ENCODE data around the gene TFR2. TPM values are rescaled to one million over a fixed set of nuclear protein-coding genes. Genes with fewer than 3 reads are reported as not detected.

The TFR2 gene
- total and polyA plus RNA-seq, 2 of the 4 experiments (the other 2 are of a cell fraction), result 0.18 to 0.50 TPM

DNA sequence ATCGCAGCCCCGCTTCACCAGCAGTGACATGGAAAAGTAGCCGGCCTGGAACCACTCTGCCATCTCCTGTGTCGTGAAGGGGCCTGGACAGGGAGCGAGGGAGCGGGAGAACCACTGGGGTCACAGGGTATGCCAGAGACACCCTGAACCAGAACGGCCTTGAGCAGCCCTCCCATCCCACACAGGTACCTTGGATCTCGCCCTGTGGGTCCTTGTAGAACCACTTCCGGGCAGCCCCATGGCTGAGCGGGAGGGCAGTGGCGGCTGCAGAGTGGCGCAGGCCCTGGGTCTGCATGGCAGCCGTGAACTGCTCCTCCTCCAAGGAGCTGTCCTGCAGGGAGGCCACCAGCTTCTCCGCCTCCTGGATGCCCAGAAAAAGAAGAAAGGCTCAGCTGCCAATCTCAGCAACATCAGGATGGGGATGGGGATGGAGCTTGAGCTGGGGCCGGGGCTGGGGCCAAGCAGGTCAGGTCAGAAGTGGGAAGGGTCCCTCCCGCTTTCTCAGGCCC is 43.2 kb upstream of the TFR2 start:
- TF ChIP-seq FOS (IDR thresholded peaks at IDR 0.05; ENCODE audit: low read depth, low read length), result no peak
- Histone ChIP-seq H2BK120ac (ENCODE audit: low read depth, low read length) (no peak overlapping the region), H3K4ac (ENCODE audit: low read depth, low read length) (no peak overlapping the region), H4K8ac (ENCODE audit: low read depth in 2 of 2, low read length in 2 of 2) (no peak overlapping the region), H3K56ac (ENCODE audit: extremely low read depth, insufficient read depth, low read length) (no peak overlapping the region), H4K5ac (ENCODE audit: low read depth, low read length) (no peak overlapping the region), H2AK5ac (ENCODE audit: low read depth, low read length) (no peak overlapping the region), H3K14ac (replicated peaks; ENCODE audit: low read depth, low read length) (no peak overlapping the region), H3K18ac (ENCODE audit: low read depth, low read length) (no peak overlapping the region), H3K9ac (ENCODE audit: low read depth, low read length) (no peak overlapping the region), H3K4me2 (ENCODE audit: low read depth, low read length) (no peak overlapping the region), H3K4me1 (ENCODE audit: control insufficient read depth, insufficient read depth, low read length) (peaks cover 11% of the 10 kb centered on the region), H3K9me1 (ENCODE audit: insufficient read depth, low read length) (no peaks in the 10 kb centered on the region), H2BK20ac (ENCODE audit: low read depth, low read length) (no peak overlapping the region), H3K36me3 (ENCODE audit: control insufficient read depth, insufficient read depth, low read length) (peaks cover 85% of the 10 kb centered on the region), H3K27ac (ENCODE audit: insufficient read depth, low read length) (no peak overlapping the region), H3K79me1 (ENCODE audit: low read depth in 1 of 2, low read length in 2 of 2) (peaks cover 7 to 35% of the 10 kb centered on the region in 2 experiments), H3K9me3 (ENCODE audit: control insufficient read depth, insufficient read depth, low read length) (no peaks in the 10 kb centered on the region), H2AFZ (replicated peaks; ENCODE audit: low read length, poor library complexity) (no peak overlapping the region), H4K91ac (ENCODE audit: insufficient read depth, low read depth, low read length) (no peak overlapping the region), H3K4me3 (ENCODE audit: insufficient read depth, low read depth, low read length) (no peak overlapping the region), H4K20me1 (ENCODE audit: insufficient read depth, low read length) (peaks cover 46% of the 10 kb centered on the region), H2AK9ac (replicated peaks; ENCODE audit: low read depth, low read length, poor library complexity) (no peak overlapping the region), H3K23ac (ENCODE audit: low read depth, low read length) (no peak overlapping the region), H2BK5ac (ENCODE audit: low read depth, low read length, poor library complexity, severe bottlenecking) (no peak overlapping the region), H2BK15ac (ENCODE audit: low read depth, low read length) (no peak overlapping the region), H3K27me3 (ENCODE audit: control insufficient read depth, insufficient read depth, low read length) (no peaks in the 10 kb centered on the region)
- dilution Hi-C loops (cut with HindIII; ENCODE audit: low sequenced_read_pairs, unreplicated experiment) (no loop called here), in situ Hi-C loops (cut with MboI; ENCODE audit: low sequenced_read_pairs) (no loop called here), intact Hi-C loops (cut with micrococcal nuclease) (no loop called here)
- 94% methylated on average over 6 of the region's 16 CpGs; no CpG with 5 or more reads in 1 of the 2 experiments for WGBS, 2 experiments (ENCODE audit: extremely low coverage in 2 of 2, insufficient read length in 1 of 2)
- CTCF ChIA-PET, result interaction anchor here (1.2 kb wide), 1 partner anchor 21 kb away, joined by 3 read pairs; the partner anchor contains the start of gene POP7
- DNase-seq (no peak), ATAC-seq (ENCODE audit: low read depth) (no peak)
- POLR2A ChIA-PET (ENCODE audit: unreplicated experiment), result no interaction called here
- no TSS peak for BruUV-seq (replicated peaks)

Measured in IMR-90 (cell line).